SIG-M5 treated with dmso at 0.1 percent for 504 hours (cell line): ENCODE results near the gene COL2A1.
A peak's percentile ranks its signal among the peaks of the same experiment; 100 is the strongest.
"Not testable (repeated sequence)": the region's sequence is repeated elsewhere in the genome, so short reads cannot be mapped to it uniquely, and the experiment has no call there.

Experiments
- DNase-seq: peaks from one replicate; lab custom pipeline; 2025; ENCODE audit not compliant: unreplicated experiment; lab: John Stamatoyannopoulos, UW

Gene COL2A1

GRCh38 chr12:47978598-47978873 lies 25.7 kb downstream of the COL2A1 start:
- DNase-seq: no peak

DNA sequence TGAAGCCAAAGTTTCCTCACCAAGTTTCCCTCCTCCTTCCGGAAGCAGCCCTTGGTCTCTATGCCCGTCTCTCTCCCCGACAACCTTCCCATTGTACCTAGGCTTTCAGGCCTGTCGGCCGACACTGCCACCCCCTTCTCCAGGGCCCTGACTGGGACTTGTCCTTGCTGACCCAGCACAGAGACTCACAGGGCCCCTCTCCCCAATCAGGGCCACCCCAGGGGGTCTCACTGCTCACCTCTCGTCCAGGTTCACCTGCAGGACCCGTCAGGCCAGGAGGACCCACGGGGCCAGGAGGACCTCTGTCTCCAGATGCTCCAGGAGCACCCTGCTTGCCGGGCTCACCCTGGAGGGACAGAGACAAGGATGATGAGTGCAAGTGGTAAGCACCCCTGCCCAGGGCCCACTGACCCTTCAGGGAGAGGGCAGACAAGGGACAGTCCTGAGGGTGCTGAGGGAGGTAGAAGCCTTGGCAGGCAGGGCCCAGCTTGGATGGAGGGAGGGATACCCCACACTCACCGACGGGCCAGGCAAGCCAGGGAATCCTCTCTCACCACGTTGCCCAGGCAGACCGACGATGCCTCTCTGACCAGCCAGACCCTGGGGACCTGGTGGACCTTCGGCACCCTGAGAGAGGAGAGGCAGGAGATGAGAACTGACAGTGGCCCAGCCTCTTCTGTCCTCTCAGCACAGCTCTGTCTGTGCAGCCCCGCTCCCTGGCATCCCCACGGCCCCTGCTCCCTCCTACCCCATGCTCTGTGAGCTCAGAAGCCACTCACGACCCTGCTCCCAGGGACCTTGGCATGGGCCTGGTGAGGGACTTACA lies 26.3 kb downstream of the COL2A1 start:
- no peak for DNase-seq

GRCh38 chr12:47977046-47977771 lies 27.1 kb downstream of the COL2A1 start:
- no peak for DNase-seq

DNA sequence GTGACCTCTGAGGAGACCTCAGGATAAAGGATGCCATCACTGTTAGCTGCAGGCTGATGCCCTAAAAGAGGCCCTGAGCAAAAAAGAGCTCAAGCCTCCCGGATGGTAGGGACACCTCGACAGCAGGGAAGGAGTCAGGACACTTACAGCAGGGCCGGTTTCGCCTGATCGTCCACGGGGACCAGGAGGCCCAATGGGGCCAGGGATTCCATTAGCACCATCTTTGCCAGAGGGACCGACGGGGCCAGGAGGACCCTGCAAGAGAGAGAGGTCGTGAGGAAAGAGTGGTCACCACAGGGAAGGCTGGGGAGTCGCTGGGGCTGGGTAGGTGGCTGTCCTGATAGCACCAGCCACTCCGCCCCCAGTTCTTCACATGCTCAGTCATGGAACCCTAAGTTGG lies 28.5 kb downstream of the COL2A1 start:
- no peak for DNase-seq

- no peak for DNase-seq
Observed at GRCh38 chr12:47975036-47975620, 29.1 kb downstream of the COL2A1 start.

GRCh38 chr12:47973870-47974269 lies 30.4 kb downstream of the COL2A1 start:
- DNase-seq: no peak

DNA sequence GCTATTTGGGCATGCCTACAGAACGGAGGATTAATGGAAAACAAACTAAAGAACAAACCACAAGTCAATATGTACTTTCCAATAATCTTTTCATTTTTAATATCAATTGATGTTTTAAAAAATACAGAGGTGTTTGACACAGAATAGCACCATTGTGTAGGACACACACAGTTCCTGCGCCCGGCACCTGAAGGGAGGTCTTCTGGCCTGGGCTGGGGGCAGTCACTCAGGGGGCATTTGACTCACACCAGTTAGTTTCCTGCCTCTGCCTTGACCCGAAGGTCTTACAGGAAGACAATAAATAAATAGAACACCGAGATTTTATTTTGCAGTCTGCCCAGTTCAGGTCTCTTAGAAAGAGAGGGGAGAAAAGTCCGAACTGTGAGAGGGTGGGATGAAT lies 31.4 kb downstream of the COL2A1 start:
- no peak for DNase-seq

- DNase-seq: no peak
Observed at GRCh38 chr12:47970843-47971242, 33.4 kb downstream of the COL2A1 start.

DNA sequence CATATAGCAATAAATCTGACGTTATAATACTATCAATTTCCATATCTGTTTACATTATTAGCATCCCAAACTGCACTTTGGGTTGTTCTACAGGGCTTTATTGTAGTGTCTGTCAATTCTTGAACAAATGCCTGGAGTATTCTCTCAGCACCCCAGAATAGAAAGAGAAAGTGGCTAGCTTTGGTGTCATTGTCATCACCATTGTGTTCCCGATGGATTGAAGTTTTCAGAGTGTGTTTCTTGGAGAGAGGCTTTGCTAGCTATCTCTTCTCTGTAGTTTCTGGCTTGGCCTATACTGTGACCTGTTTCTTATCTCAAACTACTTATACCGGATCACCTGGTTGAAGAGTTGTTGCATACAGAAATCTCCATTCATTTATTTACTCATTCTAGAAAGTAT lies 34.4 kb downstream of the COL2A1 start:
- DNase-seq: no peak

DNA sequence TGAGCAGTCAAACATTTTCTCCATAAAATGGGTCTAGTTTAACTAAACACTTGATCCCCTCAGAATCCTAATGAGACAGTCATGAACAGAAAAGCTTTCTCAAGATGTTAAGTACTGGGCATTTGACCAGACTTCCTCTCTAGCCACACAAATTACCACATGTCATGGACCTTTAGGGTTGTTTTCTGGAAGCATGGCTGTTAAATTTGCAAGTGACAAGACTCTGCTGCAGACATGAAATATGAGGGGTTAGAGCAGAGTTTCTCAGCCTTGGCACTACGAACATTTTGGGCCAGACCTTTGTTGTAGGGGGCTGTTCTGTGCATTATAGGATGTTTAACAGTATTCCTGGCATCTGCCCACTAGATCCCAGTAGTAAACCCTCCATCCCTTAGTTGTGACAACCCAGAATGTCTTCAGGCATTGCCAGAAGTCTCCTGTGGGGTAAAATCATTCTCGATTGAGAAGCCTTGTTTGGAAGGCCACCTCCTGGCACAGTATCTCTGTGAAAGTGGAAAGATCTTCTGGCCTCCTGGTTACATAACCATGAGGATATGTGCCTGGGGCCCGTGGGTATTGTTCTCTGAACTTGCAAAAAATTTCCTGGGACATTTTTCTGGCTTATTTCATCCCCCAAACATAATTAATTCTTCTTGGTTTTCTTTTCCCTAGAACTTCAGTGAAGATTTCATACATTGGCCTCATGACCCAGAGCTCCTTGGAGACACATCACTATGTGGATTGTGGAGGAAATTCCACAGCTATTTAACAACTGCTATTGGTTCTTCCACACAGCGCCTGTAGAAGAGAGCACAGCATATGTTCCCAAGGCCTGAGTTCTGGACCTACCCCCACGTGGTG lies 36.6 kb downstream of the COL2A1 start:
- no peak for DNase-seq

GRCh38 chr12:47965581-47965980 lies 38.7 kb downstream of the COL2A1 start:
- no peak for DNase-seq

- no peak for DNase-seq
Observed at GRCh38 chr12:47964106-47964728, 40.1 kb downstream of the COL2A1 start.

- DNase-seq: peak; percentile 89
Observed at GRCh38 chr12:47963340-47964040, 40.8 kb downstream of the COL2A1 start, which contains the start of gene TMEM106C. TSS of gene TMEM106C (plus strand) at chr12:47963596. CDS start at chr12:47964237, 641 bp downstream.

- no peak for DNase-seq
Observed at GRCh38 chr12:47962198-47962597, 42.1 kb downstream of the COL2A1 start.

DNA sequence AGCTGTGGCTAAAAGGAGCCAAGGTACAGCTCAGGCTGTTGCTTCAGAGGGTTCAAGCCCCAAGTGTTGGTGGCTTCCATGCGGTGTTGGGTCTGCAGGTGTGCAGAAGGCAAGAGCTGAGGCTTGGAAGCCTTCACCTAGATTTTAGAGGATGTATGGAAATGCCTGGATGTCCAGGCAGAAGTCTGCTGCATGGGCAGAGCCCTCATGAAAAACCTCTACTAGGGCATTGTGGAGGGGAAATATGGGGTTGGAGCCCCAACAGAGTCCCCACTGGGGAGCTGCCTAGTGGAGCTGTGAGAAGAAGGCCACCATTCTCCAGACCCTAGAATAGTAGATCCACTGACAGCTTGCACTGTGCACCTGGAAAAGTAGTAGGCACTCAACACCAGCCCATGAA lies 46.6 kb downstream of the COL2A1 start:
- DNase-seq: not testable (repeated sequence)

DNA sequence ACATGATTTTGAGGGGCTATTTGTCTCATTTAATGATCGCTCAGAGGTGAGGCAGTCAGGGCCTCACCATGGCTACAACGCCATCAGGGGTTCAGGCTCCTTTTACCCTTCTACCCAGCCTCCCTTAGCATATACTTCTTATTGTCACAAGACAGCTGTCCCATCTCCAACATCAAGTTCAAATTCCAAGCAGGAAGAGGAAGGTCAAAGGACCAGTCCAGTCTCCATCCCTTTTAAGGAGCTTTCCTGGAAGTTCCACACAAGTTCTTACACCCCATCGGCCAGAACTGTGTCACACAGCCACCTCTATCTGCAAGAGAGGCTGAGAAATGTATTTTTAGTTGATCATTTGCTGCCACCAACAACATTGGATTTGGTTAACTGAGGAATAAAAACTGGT lies 49.2 kb downstream of the COL2A1 start:
- no peak for DNase-seq

DNA sequence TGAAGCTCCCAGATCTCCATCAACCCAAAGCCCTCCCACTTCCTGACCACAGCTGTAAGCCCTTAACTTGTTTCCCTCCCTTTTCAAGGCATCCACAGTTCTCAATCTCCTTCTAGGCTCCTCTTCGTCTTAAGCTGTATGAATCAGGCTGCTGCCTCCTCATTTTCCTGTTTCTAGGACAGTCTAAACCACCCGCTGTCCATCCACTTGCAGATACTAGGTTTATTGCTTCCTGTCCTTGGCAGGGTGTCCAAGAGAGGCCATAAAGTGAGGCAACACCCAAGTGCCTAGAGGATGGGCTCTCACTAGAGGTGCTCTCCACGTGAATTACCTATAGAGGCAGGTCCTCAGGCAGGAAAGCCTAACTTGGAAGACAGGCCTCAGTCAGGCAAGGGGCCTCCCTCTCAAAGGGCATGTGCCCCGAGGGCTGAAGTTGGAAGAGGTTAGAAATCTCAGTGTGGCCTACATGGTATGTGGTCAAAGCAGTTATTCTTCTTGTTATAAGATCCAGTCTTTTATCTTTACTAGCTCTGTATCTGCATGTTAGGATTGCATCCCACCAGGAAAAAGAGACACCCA lies 49.7 kb downstream of the COL2A1 start:
- DNase-seq: no peak

DNA sequence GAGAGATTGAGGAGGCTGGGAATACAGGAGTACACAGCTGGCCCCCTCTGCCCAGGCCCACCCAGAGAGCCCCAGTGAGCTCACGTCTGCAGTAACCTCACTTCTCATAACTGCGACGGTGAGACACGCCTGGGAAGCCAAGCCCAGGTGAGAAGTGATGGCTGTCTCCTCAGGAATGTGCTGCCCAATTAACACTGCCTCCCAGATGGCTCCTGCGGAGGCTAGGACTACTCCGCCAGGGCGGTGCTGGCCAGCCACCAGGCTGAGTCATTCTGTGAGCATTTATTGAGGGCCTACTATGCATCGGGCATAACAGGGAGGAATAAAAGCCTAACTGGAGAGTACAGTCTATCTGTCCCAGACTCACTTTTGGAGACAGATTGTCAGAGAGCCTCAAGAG lies 50.2 kb downstream of the COL2A1 start:
- DNase-seq: no peak

DNA sequence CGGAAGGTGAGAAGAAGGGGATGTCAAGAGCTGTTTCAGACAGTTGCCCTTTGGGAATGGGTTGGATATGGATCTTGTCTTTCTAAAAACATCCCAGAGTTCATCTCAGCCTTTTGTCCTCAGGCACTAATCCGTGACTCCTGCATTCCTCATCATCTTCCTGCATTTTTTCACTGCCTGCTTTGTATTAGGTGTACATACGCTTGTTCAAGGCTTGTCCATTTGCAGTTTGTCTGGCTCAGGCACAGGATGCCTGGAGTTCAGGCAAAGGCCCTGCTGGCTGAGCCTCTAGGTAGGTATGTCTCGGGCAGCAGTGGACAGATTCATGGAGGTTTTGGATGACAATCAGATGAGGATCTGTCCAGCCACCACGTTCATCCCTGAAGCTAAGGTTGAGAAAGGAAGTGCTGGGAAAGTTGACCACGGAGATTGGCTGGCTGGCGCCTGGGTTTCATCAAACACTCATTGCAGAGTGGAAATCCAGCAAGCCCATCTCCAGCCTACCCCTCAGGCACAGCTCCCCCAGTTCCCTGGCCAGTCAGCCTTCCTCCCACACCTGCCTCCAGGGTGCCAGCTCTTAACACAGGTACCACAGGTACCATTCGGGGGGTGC lies 53.3 kb downstream of the COL2A1 start:
- no peak for DNase-seq
